Spleen (tissue), 7 donors: ENCODE measurements around the gene CAVIN4.

Source experiments
- POLR2A ChIP-seq, 3 donors: fragments of 450-650 bp; IDR thresholded peaks; one replicate each; pipeline ENCODE4 v1.5.1; 2017; ENCODE audit warnings: antibody characterized with exemption in 3 of 3, mild to moderate bottlenecking in 1 of 3
- POLR2AphosphoS5 ChIP-seq, 3 donors: sonication (generic); formaldehyde crosslinking; IDR thresholded peaks; one replicate each; pipeline ENCODE4 v1.5.1; 2017; ENCODE audit warnings: antibody characterized with exemption in 3 of 3
- TF ChIP-seq, protein P1 (sequence below), 11 experiments: fragments of 200-600 bp in 7 of 11; fragments of 450-650 bp in 4 of 11; sonication (generic) in 4 of 11; IDR thresholded peaks in 8 of 11; conservative IDR thresholded peaks in 3 of 11; 1 replicate in 7 of 11; 2 replicates in 4 of 11; pipeline versions ENCODE4 v1.4.0 to v1.8.0; 2016 to 2021; ENCODE audit warnings: antibody characterized with exemption in 11 of 11, inconsistent platforms in 4 of 11, mild to moderate bottlenecking in 1 of 11
- donor health status: DM: no; HTN: no; CAD: no; lungs with moderate emphysema.
- donor health status: DM: no; HTN: no; CAD: no.
- donor health status: DM: no; HTN: no; CAD: no.

DNA sequence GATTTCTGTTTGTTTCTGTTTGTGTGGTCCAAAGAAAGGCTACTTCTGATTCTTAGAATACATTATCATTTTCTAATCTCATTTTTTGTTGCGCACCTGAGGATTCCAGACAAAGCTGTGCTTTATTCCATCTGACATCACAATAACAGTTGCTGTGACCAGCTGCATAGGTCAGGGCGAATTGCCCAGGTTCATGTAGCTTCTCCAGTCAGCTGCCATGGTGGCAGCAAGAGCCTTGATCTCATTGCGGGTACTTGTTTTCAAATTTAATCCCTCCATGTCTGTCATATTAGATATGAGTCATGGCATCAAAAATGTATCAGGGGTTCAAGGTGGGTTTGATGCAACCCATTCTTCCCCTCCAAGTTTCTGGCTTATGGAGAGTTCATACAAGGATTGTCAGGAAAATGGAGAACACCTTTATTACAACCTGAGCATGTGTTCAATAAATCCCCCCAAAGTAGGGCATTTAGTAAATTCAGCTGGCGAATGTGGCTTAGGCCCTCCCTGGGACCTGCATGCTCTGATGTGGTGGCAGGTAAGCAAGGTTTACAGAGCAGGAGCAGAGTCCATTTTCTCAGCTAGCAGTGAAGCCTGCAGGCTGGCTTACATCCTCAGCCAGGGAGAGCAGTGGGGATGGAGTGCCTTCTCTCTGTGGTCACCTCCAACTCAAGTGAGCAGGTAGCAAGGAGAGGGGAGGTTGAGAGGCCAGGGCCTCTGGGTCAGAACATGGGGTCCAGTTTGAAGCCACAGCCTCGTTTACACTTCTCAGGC is 13.9 kb downstream of the CAVIN4 start:
- TF ChIP-seq, protein P1, sequence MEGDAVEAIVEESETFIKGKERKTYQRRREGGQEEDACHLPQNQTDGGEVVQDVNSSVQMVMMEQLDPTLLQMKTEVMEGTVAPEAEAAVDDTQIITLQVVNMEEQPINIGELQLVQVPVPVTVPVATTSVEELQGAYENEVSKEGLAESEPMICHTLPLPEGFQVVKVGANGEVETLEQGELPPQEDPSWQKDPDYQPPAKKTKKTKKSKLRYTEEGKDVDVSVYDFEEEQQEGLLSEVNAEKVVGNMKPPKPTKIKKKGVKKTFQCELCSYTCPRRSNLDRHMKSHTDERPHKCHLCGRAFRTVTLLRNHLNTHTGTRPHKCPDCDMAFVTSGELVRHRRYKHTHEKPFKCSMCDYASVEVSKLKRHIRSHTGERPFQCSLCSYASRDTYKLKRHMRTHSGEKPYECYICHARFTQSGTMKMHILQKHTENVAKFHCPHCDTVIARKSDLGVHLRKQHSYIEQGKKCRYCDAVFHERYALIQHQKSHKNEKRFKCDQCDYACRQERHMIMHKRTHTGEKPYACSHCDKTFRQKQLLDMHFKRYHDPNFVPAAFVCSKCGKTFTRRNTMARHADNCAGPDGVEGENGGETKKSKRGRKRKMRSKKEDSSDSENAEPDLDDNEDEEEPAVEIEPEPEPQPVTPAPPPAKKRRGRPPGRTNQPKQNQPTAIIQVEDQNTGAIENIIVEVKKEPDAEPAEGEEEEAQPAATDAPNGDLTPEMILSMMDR (IDR thresholded peaks at IDR 0.05 in 8 of 11, conservative IDR thresholded peaks at IDR 0.05 in 3 of 11), result no peak
- TF ChIP-seq POLR2AphosphoS5 (IDR thresholded peaks at IDR 0.05), result no peak
- no peak for TF ChIP-seq POLR2A (IDR thresholded peaks at IDR 0.05)
